ENCODE measurements around the gene LSM7. TPM values are rescaled to one million over a fixed set of nuclear protein-coding genes. Genes with fewer than 3 reads are reported as not detected.

Gene LSM7
- total and polyA plus RNA-seq, 2 of the 13 experiments (the other 11 are each of a cell fraction or from before 2014, with no cell fraction given) = 140 to 205 TPM

DNA sequence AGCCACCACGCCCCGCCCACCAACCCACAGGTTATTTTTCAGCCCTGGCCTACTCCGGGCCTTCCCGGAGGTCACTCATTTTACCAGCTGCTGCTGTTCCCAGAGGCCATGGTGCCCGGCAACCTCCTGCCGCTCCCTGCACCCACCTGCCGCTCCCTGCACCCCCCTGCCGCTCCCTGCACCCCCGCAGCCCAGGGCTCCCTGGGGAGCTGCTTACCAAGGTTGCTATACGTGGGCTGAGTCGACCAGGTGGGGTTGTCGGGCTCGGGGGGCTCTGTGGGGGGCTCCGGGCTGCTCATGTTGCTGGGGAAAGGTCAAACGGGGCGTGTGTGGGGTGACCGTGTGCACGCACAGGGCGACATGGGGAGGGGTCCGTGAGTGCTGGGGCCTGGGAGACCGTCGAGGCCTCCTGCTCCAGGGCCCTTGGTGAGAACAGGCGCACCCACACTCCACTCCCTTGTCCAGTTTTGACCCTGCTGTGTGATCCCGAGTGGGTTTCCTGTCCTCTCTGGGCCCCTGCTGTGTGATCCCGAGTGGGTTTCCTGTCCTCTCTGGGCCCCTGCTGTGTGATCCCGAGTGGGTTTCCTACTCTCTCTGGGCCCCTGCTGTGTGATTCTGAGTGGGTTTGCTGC, 47.6 kb downstream of the LSM7 start:
- ATAC-seq (peak; percentile 4; the same call in 1 of the 3 replicates), FAIRE-seq (no peak), DNase-seq (ENCODE audit: low spot score) (no peak)
- POLR2A ChIA-PET = no interaction called here
- Histone ChIP-seq H3K27me3 (ENCODE audit: control insufficient read depth in 1 of 2, insufficient read depth in 2 of 2, low read length in 2 of 2) (peaks cover 2 to 19% of the 10 kb centered on the region in 2 experiments; a peak in 4 of 5 replicates), H3K4me1 (ENCODE audit: insufficient read depth, low read length) (peaks cover 20% of the 10 kb centered on the region), H3K9ac (ENCODE audit: insufficient read depth, low read depth, low read length) (no peak overlapping the region), H2AFZ (ENCODE audit: low read length) (no peak overlapping the region), H3K4me2 (ENCODE audit: low read depth, low read length) (no peak overlapping the region), H3K9me3 (ENCODE audit: low read length) (no peaks in the 10 kb centered on the region), H3K27ac (ENCODE audit: extremely low read length, insufficient read depth, low read length) (no peak overlapping the region), H3K79me2 (ENCODE audit: insufficient read depth, low read length) (no peaks in the 10 kb centered on the region), H3K4me3 (replicated peaks in 1 of 3; ENCODE audit: insufficient read depth in 1 of 3, low read depth in 2 of 3, low read length in 3 of 3) (no peak overlapping the region), H3K36me3 (replicated peaks in 1 of 2; ENCODE audit: control insufficient read depth in 1 of 2, insufficient read depth in 2 of 2, low read length in 2 of 2) (no peaks in the 10 kb centered on the region), H4K20me1 (ENCODE audit: insufficient read depth, low read length) (peaks cover 5% of the 10 kb centered on the region; the same call in 1 of the 2 replicates)
- TF ChIP-seq ZNF768 (CRISPR knock-in tag; IDR thresholded peaks at IDR 0.05) (peak; percentile 92), ZNF782 (CRISPR knock-in tag; IDR thresholded peaks at IDR 0.05; ENCODE audit: borderline replicate concordance) (no peak)
- in situ Hi-C loops (cut with HindIII; ENCODE audit: extremely low pct_ligation_motif_present, low pct_unique_long_range_greater_than_20kb) = no loop called here
- CTCF ChIA-PET (ENCODE audit: low intra/inter-chr PET ratio, low total read pairs) = no interaction called here
- no TSS peak for BruUV-seq (replicated peaks)
- 36% methylated on average over 7 of the region's 26 CpGs for WGBS (ENCODE audit: low lambda C conversion rate)
- intact Hi-C loops (cut with micrococcal nuclease; ENCODE audit: unreplicated experiment) = no loop called here

DNA sequence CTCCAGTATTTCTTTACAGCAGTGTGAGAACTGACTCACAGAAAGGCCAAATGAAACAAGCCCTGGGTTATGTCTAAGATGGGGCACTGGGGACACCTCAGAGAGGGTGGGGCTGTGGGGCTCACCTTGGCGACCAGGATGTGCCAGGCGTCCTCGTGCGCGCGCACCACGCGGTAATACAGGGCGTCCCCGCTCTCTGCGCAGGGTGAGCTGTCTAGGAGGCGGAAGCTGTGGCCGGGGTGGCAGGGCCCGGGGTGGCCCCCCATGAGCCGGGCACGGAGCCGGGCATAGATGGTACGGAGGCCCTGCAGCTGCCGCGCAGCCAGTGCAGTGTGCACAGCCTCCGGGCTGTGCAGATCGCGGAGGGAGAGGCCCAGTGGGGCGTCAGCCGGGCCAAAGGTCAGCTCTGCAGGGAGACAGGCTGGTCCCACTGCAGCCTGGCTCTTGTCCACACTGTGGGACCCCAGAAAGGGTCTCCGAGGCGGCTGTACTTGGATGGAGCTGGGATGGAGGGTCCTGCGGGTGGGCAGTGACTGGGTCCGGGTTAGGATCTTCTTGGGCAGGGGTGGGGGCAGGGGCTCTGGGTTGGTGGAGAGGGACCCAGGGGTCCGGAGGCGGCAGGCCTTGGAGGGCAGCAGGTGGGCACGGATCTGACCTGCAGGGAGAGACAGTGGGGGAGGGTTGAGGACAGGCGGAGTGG, 49.8 kb downstream of the LSM7 start:
- ATAC-seq = peak; percentile 50
- Histone ChIP-seq H3K27ac (ENCODE audit: extremely low read length, insufficient read depth, low read length) (no peak overlapping the region), H2AFZ (ENCODE audit: low read length) (no peak overlapping the region), H3K4me2 (ENCODE audit: low read depth, low read length) (peak overlapping the region; percentile 24; the same call in 1 of the 2 replicates), H3K9ac (ENCODE audit: insufficient read depth, low read depth, low read length) (no peak overlapping the region), H3K36me3 (replicated peaks in 1 of 2; ENCODE audit: control insufficient read depth in 1 of 2, insufficient read depth in 2 of 2, low read length in 2 of 2) (0 out of 5 replicates have a peak, but pooled peaks cover 0 to 1% of the 10 kb centered on the region in 2 experiments), H4K20me1 (ENCODE audit: insufficient read depth, low read length) (peaks cover 20% of the 10 kb centered on the region), H3K79me2 (ENCODE audit: insufficient read depth, low read length) (peaks cover 7% of the 10 kb centered on the region), H3K4me3 (replicated peaks in 1 of 3; ENCODE audit: insufficient read depth in 1 of 3, low read depth in 2 of 3, low read length in 3 of 3) (no peak overlapping the region; a peak in 1 of 6 replicates), H3K27me3 (ENCODE audit: control insufficient read depth in 1 of 2, insufficient read depth in 2 of 2, low read length in 2 of 2) (peaks cover 0 to 16% of the 10 kb centered on the region in 2 experiments; a peak in 1 of 5 replicates), H3K9me3 (ENCODE audit: low read length) (no peaks in the 10 kb centered on the region), H3K4me1 (ENCODE audit: insufficient read depth, low read length) (peaks cover 29% of the 10 kb centered on the region)
- POLR2A ChIA-PET = no interaction called here
- CTCF ChIA-PET (ENCODE audit: low intra/inter-chr PET ratio, low total read pairs) = no interaction called here
- 42% methylated on average over 28 of the region's 33 CpGs for WGBS (ENCODE audit: low lambda C conversion rate)
- in situ Hi-C loops (cut with HindIII; ENCODE audit: extremely low pct_ligation_motif_present, low pct_unique_long_range_greater_than_20kb) = loop anchor here (5.0 kb wide), 1 partner anchor 39 kb away; no protein-coding TSS in a partner anchor
- no TSS peak for BruUV-seq (replicated peaks)
- no peak for FAIRE-seq
- intact Hi-C loops (cut with micrococcal nuclease; ENCODE audit: unreplicated experiment) = no loop called here
- no peak for DNase-seq (ENCODE audit: low spot score)
- TF ChIP-seq, protein P1, sequence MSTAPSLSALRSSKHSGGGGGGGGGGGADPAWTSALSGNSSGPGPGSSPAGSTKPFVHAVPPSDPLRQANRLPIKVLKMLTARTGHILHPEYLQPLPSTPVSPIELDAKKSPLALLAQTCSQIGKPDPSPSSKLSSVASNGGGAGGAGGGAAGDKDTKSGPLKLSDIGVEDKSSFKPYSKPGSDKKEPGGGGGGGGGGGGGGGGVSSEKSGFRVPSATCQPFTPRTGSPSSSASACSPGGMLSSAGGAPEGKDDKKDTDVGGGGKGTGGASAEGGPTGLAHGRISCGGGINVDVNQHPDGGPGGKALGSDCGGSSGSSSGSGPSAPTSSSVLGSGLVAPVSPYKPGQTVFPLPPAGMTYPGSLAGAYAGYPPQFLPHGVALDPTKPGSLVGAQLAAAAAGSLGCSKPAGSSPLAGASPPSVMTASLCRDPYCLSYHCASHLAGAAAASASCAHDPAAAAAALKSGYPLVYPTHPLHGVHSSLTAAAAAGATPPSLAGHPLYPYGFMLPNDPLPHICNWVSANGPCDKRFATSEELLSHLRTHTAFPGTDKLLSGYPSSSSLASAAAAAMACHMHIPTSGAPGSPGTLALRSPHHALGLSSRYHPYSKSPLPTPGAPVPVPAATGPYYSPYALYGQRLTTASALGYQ (CRISPR knock-in tag; IDR thresholded peaks at IDR 0.05) = no peak
- TF ChIP-seq ZNF713 (CRISPR knock-in tag; IDR thresholded peaks at IDR 0.05) (no peak), ATRX (CRISPR knock-in tag; IDR thresholded peaks at IDR 0.05; ENCODE audit: borderline replicate concordance) (no peak), SOX6 (IDR thresholded peaks at IDR 0.05) (no peak), SOX6 (CRISPR knock-in tag; IDR thresholded peaks at IDR 0.05) (no peak), ZNF292 (CRISPR knock-in tag; IDR thresholded peaks at IDR 0.05; ENCODE audit: borderline replicate concordance, low read depth) (0 out of 2 replicates have a peak, but pooled peaks have one; percentile 38), ZMYM4 (CRISPR knock-in tag; IDR thresholded peaks at IDR 0.05) (no peak), MTF2 (CRISPR knock-in tag; IDR thresholded peaks at IDR 0.05; ENCODE audit: borderline replicate concordance) (no peak), ZNF101 (CRISPR knock-in tag; IDR thresholded peaks at IDR 0.05; ENCODE audit: borderline replicate concordance, low read depth) (no peak), ZNF619 (CRISPR knock-in tag; IDR thresholded peaks at IDR 0.05) (no peak), ATF7-NPFF (CRISPR knock-in tag; IDR thresholded peaks at IDR 0.05; ENCODE audit: low read depth) (no peak), HNF4A (CRISPR knock-in tag; IDR thresholded peaks at IDR 0.05) (peak; percentile 52)
- TF ChIP-seq, protein P2, sequence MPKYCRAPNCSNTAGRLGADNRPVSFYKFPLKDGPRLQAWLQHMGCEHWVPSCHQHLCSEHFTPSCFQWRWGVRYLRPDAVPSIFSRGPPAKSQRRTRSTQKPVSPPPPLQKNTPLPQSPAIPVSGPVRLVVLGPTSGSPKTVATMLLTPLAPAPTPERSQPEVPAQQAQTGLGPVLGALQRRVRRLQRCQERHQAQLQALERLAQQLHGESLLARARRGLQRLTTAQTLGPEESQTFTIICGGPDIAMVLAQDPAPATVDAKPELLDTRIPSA (CRISPR knock-in tag; IDR thresholded peaks at IDR 0.05; ENCODE audit: borderline replicate concordance) = 0 out of 2 replicates have a peak, but pooled peaks have one; percentile 20

All from HepG2 (cell line).